GM21529 (cell line): ENCODE data around the gene ELMO3.

Experiments
- ATAC-seq: cut with Tn5 transposase; IDR thresholded peaks from one replicate; pipeline ENCODE4 v1.9.1; 2021; ENCODE audit not compliant: unreplicated experiment

ELMO3 gene

DNA sequence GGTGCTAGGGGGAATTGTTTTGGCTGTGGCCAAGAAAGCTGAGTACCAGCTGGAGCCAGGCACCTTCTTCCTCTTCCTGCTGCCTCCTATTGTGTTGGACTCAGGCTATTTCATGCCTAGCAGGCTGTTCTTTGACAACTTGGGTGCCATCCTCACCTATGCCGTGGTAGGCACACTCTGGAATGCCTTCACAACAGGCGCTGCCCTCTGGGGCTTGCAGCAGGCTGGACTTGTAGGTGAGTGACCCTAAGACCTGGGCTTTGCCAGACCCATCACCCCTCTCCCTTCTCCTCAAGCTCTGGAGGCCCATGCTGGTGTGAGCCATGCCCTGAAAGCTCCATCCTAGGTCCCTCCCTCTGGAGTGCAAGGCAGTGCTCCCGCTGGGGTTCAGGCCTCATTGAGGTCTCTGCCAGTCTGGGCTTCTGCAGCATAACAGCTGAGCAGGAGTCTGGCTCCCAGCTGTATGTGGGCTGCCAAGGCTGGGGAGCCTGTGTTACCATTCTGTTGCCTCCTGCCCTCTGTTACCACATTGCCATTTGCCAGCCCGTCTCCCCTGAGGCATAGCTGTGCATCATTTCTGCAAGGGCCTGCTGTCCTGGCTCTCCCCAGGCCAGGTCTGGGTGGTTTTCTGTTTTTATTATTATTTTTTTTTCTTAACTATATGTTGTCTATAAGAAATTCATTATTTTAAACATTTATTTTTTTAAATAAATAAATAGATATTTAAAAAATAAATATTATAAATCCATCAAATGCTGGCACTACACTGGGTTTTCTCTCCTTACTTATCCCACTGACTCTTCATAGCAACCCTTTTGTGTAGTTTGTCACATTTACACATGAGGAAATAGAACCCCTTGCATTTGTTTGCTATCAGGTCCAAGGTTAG lies 53.9 kb downstream of the ELMO3 start:
- no peak for ATAC-seq
